Measurements from ENCODE around the gene ULK1. TPM values are rescaled to one million over a fixed set of nuclear protein-coding genes. Genes with fewer than 3 reads are reported as not detected.

The ULK1 gene
- total RNA-seq, 4 donors from 2014 or later, result 9.1 to 55.0 (median 19.5) TPM

GRCh38 chr12:131911851-131912477 is 17.5 kb downstream of the ULK1 start:
- Histone ChIP-seq H3K4me3 (no peak overlapping the region), H3K27ac (peak overlapping the region in 1 of 4 donors; percentile 13), H3K4me1 (peaks cover 0 to 14% (median 11%) of the 10 kb centered on the region in 3 donors), H3K9me3 (no peaks in the 10 kb centered on the region), H3K27me3 (no peaks in the 10 kb centered on the region), H3K36me3 (peaks cover 51 to 99% (median 68%) of the 10 kb centered on the region in 3 donors)
- no peak for TF ChIP-seq CTCF (IDR thresholded peaks at IDR 0.05)
- TF ChIP-seq POLR2A (IDR thresholded peaks at IDR 0.05), result no peak
- 79 to 95% methylated on average over 8 to 13 of the region's 22 CpGs for WGBS, 2 donors
- intact Hi-C loops (cut with DNase I), result no loop called here
- no peak for DNase-seq

GRCh38 chr12:131912518-131913274 is 18.3 kb downstream of the ULK1 start:
- intact Hi-C loops (cut with DNase I), result no loop called here
- Histone ChIP-seq H3K36me3 (peaks cover 55 to 98% (median 68%) of the 10 kb centered on the region in 3 donors), H3K4me3 (no peak overlapping the region), H3K4me1 (peaks cover 0 to 14% (median 11%) of the 10 kb centered on the region in 3 donors), H3K27ac (peak overlapping the region in 1 of 4 donors; percentile 19), H3K9me3 (no peaks in the 10 kb centered on the region), H3K27me3 (no peaks in the 10 kb centered on the region)
- no peak for DNase-seq
- WGBS, 2 donors, result 0 to 40% methylated on average over 3 of the region's 20 CpGs
- TF ChIP-seq POLR2A (IDR thresholded peaks at IDR 0.05), result no peak
- no peak for TF ChIP-seq CTCF (IDR thresholded peaks at IDR 0.05)

- no peak for TF ChIP-seq POLR2A (IDR thresholded peaks at IDR 0.05)
- TF ChIP-seq CTCF (IDR thresholded peaks at IDR 0.05), result no peak
- intact Hi-C loops (cut with DNase I), result no loop called here
- Histone ChIP-seq H3K27me3 (no peaks in the 10 kb centered on the region), H3K4me1 (peaks cover 0 to 14% (median 11%) of the 10 kb centered on the region in 3 donors), H3K9me3 (no peaks in the 10 kb centered on the region), H3K4me3 (no peak overlapping the region), H3K36me3 (peaks cover 55 to 96% (median 59%) of the 10 kb centered on the region in 3 donors), H3K27ac (no peak overlapping the region)
- no CpG with 5 or more reads among the region's 8 CpGs for WGBS, 2 donors
- no peak for DNase-seq
Observed at GRCh38 chr12:131913666-131914065, 19.2 kb downstream of the ULK1 start.

GRCh38 chr12:131914179-131914702 is 19.8 kb downstream of the ULK1 start:
- TF ChIP-seq POLR2A (IDR thresholded peaks at IDR 0.05) (no peak), CTCF (IDR thresholded peaks at IDR 0.05) (no peak)
- no peak for DNase-seq
- intact Hi-C loops (cut with DNase I), result no loop called here
- Histone ChIP-seq H3K9me3 (no peaks in the 10 kb centered on the region), H3K4me3 (no peak overlapping the region), H3K27ac (no peak overlapping the region), H3K36me3 (peaks cover 50 to 95% (median 58%) of the 10 kb centered on the region in 3 donors), H3K27me3 (no peaks in the 10 kb centered on the region), H3K4me1 (peaks cover 0 to 14% (median 11%) of the 10 kb centered on the region in 3 donors)
- whole genome bisulfite sequencing, 2 donors, result 94 to 96% methylated on average over 5 to 7 of the region's 14 CpGs

All from esophagus squamous epithelium (tissue), 5 donors.